GM19193 (cell line): ENCODE data around the gene NIPAL4.

ENCODE experiments used
- POLR2A ChIP-seq: IDR thresholded peaks from 4 replicates; pipeline ENCODE4 v1.6.1; 2011; ENCODE audit not compliant: insufficient read depth, insufficient read length; ENCODE audit errors: extremely low read depth

NIPAL4 gene

GRCh38 chr5:157456301-157456700 is 3.7 kb upstream of the NIPAL4 start:
- TF ChIP-seq POLR2A = no peak

GRCh38 chr5:157457391-157457790 is 2.6 kb upstream of the NIPAL4 start:
- TF ChIP-seq POLR2A = no peak

GRCh38 chr5:157458835-157459234 is 1.2 kb upstream of the NIPAL4 start:
- no peak for TF ChIP-seq POLR2A

GRCh38 chr5:157460921-157461792 is 1.1 kb downstream of the NIPAL4 start:
- TF ChIP-seq POLR2A = no peak

- TF ChIP-seq POLR2A = no peak
Observed at GRCh38 chr5:157463081-157463480, 3.1 kb downstream of the NIPAL4 start.

- TF ChIP-seq POLR2A = no peak
Observed at GRCh38 chr5:157463621-157464518, 3.9 kb downstream of the NIPAL4 start.

GRCh38 chr5:157464519-157465171 is 4.6 kb downstream of the NIPAL4 start:
- no peak for TF ChIP-seq POLR2A

- TF ChIP-seq POLR2A = no peak
Observed at GRCh38 chr5:157468293-157468965, 8.4 kb downstream of the NIPAL4 start.

GRCh38 chr5:157469073-157469472 is 9.1 kb downstream of the NIPAL4 start:
- TF ChIP-seq POLR2A = no peak

- TF ChIP-seq POLR2A = no peak
Observed at GRCh38 chr5:157469687-157470086, 9.7 kb downstream of the NIPAL4 start.

- TF ChIP-seq POLR2A = no peak
Observed at GRCh38 chr5:157470631-157471030, 10.6 kb downstream of the NIPAL4 start.

- no peak for TF ChIP-seq POLR2A
Observed at GRCh38 chr5:157471709-157472108, 11.7 kb downstream of the NIPAL4 start.

GRCh38 chr5:157473383-157474320 is 13.6 kb downstream of the NIPAL4 start:
- no peak for TF ChIP-seq POLR2A

GRCh38 chr5:157475432-157475831 is 15.4 kb downstream of the NIPAL4 start:
- no peak for TF ChIP-seq POLR2A

- no peak for TF ChIP-seq POLR2A
Observed at GRCh38 chr5:157476702-157477408, 16.8 kb downstream of the NIPAL4 start.
